HEK293T (cell line): Measurements from ENCODE around the gene NEK4.

Source experiments
- ARNT ChIP-seq: fragments of 450-650 bp; IDR thresholded peaks from 2 replicates; pipeline ENCODE4 v1.6.1; 2017; ENCODE audit warnings: mild to moderate bottlenecking
- BHLHE40 ChIP-seq: fragments of 450-650 bp; IDR thresholded peaks from 2 replicates; pipeline ENCODE4 v1.6.1; 2016; ENCODE audit warnings: mild to moderate bottlenecking, moderate library complexity, borderline replicate concordance
- ELF4 ChIP-seq: fragments of 450-650 bp; IDR thresholded peaks from 2 replicates; pipeline ENCODE4 v1.6.1; 2017; ENCODE audit warnings: antibody characterized with exemption
- FOXK2 ChIP-seq: fragments of 450-650 bp; IDR thresholded peaks from 2 replicates; pipeline ENCODE4 v1.6.1; 2016; ENCODE audit warnings: mild to moderate bottlenecking
- FOXM1 ChIP-seq: fragments of 450-650 bp; IDR thresholded peaks from 2 replicates; pipeline ENCODE4 v1.6.1; 2017; ENCODE audit warnings: mild to moderate bottlenecking, borderline replicate concordance
- NFRKB ChIP-seq: fragments of 450-650 bp; IDR thresholded peaks from 2 replicates; pipeline ENCODE4 v1.6.1; 2016; ENCODE audit warnings: mild to moderate bottlenecking, moderate library complexity
- SP1 ChIP-seq: fragments of 450-650 bp; IDR thresholded peaks from 2 replicates; pipeline ENCODE4 v1.6.1; 2017
- ZNF384 ChIP-seq: fragments of 450-650 bp; IDR thresholded peaks from 2 replicates; pipeline ENCODE4 v1.6.1; 2016

DNA sequence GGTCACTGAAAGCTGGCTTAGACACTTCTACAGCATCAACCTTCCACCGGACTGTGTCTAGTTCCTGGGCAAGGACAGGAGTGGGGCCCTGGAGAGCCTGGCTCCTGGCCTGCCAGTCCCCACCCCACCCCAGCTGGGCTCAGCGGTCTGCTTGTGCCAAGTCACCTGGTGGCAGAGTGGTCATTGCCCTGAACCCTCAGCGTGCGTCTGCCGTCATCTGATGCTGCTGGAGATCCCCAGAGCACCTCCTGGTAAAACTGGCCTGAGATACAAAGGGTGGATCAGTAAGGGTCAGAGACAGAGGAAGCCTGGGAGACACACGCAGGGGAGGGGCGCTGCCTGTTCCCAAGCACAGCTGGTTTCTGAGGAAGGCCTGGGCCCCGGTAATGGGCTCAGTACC lies 43.1 kb upstream of the NEK4 start:
- TF ChIP-seq FOXM1, result no peak
- no peak for TF ChIP-seq SP1
- no peak for TF ChIP-seq ELF4
- no peak for TF ChIP-seq FOXK2
- no peak for TF ChIP-seq BHLHE40
- no peak for TF ChIP-seq NFRKB
- no peak for TF ChIP-seq ARNT
- TF ChIP-seq ZNF384, result no peak
